ELR (cell line): ENCODE data around the gene POP4.

Experiments used
- DNase-seq: peaks from one replicate; pipeline ENCODE4 v3.0.0-alpha.2; 2015; ENCODE audit warnings: low read depth

The POP4 gene

GRCh38 chr19:29629836-29630534 lies 23.9 kb downstream of the POP4 start:
- no peak for DNase-seq

GRCh38 chr19:29630655-29631054 lies 24.6 kb downstream of the POP4 start:
- peak; percentile 28 for DNase-seq

- no peak for DNase-seq
These were observed 25.4 kb downstream of the POP4 start for GRCh38 chr19:29631450-29631849.

- no peak for DNase-seq
These were observed 27.9 kb downstream of the POP4 start for GRCh38 chr19:29634002-29634401.

- no peak for DNase-seq
These were observed 28.5 kb downstream of the POP4 start for GRCh38 chr19:29634423-29635130.

GRCh38 chr19:29635963-29636362 lies 29.9 kb downstream of the POP4 start:
- DNase-seq: no peak

- no peak for DNase-seq
These were observed 30.7 kb downstream of the POP4 start for GRCh38 chr19:29636553-29637360.

- DNase-seq: no peak
These were observed 33.0 kb downstream of the POP4 start for GRCh38 chr19:29639086-29639485.

- no peak for DNase-seq
These were observed 34.1 kb downstream of the POP4 start for GRCh38 chr19:29640231-29640630.

GRCh38 chr19:29641597-29641996 lies 35.5 kb downstream of the POP4 start:
- DNase-seq: no peak

- DNase-seq: no peak
These were observed 37.4 kb downstream of the POP4 start for GRCh38 chr19:29643361-29643935.

GRCh38 chr19:29644210-29644609 lies 38.1 kb downstream of the POP4 start:
- no peak for DNase-seq

- no peak for DNase-seq
These were observed 39.4 kb downstream of the POP4 start for GRCh38 chr19:29645491-29645867.

- peak; percentile 24 for DNase-seq
These were observed 39.8 kb downstream of the POP4 start for GRCh38 chr19:29645911-29646310.

GRCh38 chr19:29650772-29651387 lies 44.8 kb downstream of the POP4 start:
- no peak for DNase-seq

- no peak for DNase-seq
These were observed 45.7 kb downstream of the POP4 start for GRCh38 chr19:29651622-29652394.

GRCh38 chr19:29653398-29653797 lies 47.3 kb downstream of the POP4 start:
- DNase-seq: no peak

GRCh38 chr19:29655648-29656335 lies 49.7 kb downstream of the POP4 start:
- DNase-seq: no peak

- peak; percentile 17 for DNase-seq
These were observed 52.3 kb downstream of the POP4 start for GRCh38 chr19:29658221-29658991.

GRCh38 chr19:29660835-29661234 lies 54.8 kb downstream of the POP4 start:
- DNase-seq: no peak
